ENCODE results near the gene ZNF488.

Gene ZNF488

DNA sequence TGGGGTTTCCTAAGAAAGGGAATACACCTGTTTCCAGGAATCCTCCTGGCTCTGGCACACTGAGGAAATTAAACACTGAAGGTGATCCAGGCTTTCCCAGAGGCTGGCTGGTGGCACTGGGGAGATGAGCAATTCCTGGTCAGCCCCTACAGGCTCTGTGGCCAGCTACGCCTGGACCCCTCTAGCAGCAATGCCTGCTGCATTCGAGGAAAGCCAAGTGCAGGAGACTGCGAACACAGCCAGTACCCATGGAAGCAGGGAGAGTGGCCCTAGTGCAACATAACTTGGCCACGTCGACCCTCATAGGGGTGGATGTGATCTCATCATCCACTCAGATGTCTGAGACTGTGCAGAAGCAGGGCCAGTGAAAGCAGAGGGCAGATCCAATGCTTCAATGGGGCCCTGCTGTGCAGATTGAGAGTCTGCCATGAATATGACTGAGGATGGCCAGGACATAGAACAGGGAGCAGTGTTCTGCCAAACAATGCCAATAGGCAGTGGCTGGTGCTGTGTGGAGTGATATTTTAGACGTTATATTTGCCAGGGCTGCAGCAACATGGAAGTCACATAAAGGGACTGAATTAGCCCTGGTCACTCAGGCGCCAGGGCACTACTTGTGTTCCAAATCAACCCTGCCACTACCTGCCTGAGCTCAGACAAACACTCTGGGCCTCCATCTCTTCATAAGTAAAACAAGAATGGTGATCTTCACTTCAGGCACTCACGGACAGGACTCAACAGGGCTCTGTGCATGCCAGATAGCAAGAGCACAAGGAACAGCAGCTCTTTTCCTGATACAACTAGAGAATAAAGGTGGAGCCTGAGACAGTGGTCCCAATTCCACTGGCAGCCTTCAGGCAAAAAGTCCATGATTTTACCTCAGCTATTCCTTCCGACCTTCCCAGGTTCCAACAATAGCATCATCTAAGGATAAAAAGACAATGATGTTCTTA lies 2.4 kb downstream of the ZNF488 start:
- DNase-seq = no peak

DNA sequence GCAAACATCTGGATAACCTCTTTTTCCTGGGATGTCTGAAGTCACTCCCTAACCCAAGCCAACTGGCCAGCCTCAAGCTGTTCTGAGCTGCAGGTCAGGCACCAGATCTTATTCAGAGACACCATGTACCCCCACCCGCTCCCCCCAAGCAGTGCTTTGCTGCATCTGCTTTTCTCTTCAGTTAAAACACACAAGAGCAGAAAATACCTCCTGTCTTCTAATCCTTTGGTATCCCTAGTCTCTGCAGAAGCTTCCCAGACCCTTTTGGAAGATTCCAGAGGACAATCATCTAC lies 3.0 kb downstream of the ZNF488 start:
- no peak for DNase-seq

DNA sequence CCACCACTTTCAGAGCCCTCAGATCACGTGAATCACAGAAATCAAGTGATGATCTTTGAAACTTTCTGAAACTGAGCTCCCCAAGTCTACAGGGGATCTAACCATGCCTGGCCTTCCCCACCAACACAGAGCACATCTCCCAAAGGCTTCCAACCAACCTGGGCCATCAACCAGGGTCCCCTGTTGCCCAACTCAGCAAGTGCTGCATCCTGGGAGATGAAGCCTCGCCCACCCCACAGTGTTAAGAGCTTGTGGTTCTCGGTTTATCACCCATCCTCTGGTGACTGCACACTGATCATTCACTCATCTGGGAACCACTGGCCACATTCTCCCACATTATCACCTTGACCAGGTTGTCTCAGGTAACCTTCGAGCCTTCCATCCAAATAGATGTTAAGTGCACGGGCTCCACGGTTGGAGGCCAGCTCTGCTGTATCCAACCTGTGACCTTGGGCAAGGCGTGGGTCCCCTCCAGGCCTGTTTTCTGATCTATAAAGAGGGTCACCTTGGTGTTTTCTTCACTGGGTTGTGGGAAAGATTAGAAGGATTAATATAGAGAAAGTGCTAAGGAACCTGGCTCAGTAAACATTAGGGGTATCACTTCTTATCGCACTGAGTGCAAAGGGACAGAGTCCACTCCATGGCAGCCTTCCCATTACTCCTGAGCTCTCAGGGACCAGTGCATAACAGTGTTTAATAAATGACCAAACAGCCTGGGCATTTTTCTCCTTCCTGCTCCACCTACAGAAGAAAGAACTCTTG lies 3.6 kb downstream of the ZNF488 start:
- no peak for DNase-seq

DNA sequence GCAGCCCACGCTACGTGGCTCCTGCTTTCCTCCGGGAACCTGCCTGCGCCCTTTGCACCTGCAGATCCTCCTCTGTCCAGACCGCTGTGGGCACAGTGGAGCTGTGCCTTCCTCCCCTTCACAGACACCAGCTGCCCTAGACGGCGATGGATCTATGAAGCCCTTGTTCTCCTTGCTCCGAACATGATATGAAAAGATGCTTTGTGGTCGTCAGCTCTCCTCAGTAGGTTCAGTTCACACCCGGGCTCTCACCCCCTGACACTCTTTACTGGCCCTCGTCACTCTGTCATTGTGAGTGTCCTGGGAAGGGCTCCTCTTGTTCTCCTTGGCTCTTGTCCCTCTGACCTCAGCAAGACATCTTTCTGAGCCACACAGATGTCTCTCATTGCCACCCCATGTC lies 4.2 kb downstream of the ZNF488 start:
- DNase-seq = no peak

DNA sequence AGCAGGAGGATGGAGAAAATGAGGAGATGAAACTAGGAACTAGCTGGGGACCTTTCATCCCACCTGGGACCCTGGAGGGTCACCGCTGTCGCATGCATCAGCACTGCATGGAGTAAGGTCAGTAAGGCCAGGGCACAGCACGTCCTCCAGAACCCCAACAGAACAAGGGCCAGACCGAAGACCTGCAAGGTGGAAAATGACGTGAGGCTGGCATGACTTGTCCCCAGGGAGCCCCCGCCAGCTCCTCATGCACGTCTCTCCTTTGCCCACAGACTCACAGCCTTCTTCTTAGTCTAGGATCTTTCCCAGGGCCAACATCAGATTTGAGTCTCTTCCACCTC lies 4.7 kb downstream of the ZNF488 start:
- DNase-seq = no peak

DNA sequence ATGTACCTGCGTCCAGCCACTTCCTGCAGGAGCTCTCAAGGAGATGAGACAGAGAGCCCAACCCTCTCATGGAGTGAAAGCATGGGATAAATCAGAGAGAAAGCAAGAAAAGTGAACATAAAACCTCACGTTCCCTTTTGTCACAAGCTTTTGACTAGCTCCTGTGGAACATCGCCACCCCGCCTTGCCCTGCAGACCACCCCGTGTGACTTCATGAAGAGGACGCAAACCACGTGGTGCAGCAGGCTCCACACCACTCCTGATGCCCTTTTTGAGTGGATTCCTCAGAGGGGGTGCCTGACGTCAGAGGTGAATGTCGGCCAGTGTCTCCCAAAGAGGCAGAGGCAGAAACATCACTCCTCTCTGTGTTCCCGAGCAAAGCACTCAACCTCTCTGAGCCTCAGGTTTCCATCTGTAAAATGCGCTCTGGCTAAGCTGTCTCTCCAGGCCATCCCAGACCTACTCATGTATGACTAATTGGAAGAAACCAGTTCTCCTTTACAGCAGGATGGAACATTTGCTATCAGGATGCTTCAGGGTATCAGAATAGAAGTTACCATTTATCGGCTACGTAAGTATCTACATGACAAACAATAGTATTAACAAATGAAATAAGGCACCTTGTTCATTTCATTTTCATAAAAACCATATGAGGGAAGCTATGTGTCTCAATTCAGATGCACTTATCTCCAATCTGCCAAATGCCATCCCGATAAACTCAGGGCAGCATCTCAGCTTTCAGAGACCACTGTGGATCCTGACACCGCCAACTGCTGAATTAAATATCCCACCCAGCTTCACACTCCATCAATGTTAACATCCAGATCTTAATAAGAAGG lies 5.3 kb downstream of the ZNF488 start:
- DNase-seq = no peak

DNA sequence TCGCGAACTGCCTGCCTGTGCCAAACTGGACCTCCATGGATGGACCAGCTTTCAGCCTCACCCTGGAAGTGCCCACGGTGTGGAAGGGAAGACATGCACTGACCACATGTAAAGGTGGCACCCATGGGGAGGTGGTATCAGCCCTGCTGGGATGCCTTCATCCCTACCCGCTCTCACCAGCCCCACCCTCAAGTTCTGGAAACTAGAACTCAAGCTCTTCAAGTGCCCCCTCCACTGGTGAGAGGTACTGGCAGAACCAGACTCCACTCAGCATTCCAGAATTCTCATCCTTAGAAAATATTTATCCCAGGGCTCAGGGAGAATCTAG lies 5.9 kb downstream of the ZNF488 start:
- no peak for DNase-seq

DNA sequence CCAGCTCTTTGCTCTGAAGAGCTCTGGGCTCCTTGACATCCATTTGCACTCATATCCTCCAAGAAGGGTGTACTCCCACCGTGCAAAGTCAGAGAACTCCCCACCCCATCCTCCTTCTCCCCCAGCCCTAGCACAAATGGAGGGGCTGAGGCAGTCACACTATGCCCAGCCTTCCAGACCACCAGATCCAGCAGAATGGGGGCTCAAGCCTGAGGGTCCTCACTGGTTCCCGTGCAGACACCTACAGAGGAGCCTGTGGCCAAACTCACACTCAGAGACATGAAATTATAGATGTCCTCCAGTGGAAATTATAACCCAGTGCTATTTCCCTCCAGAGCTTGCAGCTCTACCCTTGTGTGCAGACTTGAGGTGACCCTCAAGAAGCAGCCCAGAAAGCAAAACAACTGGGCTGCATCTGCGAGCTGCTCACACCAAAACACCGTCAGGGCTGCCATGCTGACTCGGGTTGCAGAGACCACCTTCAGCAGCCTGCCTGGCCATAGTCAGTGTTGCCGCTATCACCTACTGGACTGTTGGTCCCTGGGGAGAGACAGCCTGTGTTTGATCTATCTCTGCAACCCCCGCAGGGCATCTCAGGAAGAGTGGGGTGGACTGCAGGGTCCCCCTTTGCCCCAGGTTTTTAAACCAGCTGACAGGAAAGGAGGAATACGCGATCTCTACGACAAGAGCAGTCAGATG lies 7.4 kb downstream of the ZNF488 start:
- DNase-seq = no peak

DNA sequence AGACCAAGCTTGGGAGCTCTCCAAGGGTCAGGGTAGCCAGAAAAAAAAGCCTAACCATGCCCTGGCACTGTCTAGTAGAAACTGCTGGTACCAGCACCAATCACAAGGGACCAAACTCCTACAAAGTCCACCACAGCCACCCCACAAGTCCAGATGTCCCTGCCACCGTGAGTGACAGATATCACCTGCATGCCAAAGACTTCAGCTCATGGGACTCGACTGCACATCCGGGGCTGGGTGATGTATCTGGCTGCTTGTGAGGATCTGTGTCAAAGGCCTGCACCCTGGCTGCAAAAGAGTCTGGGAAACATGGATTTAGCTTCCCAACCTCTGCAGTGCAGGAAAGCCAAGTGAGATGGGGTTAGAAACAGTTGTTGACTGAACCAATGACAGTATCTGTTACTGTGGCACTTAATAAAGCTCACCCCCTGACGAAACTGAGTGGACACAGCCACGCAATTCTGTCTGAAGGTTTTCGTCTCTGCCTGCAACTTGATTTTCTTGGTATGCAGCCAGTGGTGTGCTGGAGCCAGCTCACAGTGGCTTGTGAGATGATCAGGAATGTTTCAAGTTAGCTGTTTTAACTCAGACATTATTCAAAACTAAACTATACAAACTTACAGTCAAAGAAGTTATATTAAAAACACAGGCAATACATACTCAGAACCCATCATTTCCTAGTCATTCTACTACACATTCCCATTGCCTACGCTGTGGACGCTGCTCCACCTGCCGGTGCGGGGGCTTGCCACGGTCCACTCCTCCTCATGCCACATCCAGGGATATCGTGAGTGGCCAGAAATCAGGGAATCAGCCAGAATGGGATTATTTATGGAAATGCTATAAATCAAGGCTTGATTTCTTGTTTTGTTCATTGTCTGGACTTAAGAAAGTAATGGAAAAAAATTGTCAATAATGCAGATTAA lies 9.2 kb downstream of the ZNF488 start:
- no peak for DNase-seq

DNA sequence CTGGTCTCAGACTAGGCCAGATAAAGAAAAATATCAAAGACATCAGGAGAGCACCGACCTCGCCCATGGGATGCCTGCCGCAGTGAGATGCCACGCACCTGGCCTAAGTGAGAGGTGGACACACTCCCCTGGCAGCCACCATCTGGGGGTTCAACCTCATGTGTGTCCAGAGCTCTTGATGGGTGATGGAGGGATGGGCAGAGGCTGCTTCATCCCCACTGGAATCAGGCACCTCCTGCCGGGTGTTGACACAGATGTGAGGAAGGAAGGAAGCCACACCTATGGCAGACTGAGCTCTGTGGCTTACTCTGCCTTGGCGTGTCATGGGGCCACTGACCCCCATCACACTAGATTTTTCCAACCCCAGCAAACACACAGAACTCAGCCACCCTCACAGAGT lies 11.4 kb downstream of the ZNF488 start:
- DNase-seq = no peak

DNA sequence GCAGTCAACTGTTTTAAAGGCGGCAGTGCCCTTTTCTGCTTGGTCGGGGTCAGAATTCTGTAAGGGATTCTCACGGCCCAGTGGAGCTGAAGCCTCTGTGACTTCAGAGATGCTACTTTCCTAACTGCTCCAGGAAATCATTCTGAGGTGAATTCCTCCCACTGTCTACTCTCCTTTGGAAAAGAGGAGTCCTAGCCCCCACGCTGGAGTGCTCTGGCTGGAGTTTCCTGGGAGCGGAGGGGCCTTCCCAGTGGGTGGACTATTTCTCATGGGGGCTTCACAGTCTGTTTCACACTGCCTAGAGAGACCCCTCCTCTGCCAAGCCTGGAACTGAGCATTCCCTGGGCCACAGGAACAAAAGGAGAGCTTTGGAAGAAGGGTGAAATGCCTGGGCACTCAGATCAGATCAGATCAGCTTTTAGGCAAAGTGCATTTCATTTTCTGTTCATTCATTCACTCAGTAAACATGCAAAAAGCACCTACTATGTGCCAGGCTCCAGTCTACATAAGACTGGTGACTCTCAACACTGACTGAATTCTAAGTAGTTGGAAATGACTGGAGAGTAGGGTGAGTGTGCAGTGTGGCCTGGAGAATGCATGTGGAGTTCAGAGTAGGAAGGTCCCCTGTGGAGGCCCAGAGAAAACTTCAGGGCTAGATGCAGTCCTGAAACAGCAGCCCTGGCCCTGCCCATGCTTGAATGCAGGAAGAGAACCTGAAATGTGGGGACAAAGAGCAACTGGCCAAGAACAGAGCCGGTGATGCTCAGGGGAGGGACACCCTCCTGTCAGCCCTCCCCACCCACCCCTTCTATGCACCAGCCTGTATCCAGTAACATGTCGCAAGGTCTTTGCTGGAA lies 12.2 kb downstream of the ZNF488 start:
- no peak for DNase-seq

DNA sequence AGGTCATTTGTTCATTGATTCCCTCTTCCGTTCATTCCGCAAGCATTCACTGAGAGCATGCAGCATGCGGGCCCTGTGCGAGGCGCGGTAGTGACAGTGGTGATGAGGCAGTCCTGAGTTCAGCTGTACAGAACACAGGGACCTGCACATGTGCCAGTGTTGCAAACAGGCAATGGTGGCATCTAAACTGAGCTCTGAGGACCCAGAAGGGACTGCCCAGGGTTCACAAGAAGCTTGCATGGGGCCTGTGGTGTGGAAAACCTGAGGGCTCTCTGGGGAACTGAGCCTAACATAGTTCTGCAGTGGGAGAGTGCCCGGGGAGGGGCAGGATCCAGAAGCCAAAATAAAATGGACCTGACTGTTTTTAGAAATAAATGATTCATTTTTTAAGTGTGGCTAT lies 13.2 kb downstream of the ZNF488 start:
- DNase-seq = no peak

DNA sequence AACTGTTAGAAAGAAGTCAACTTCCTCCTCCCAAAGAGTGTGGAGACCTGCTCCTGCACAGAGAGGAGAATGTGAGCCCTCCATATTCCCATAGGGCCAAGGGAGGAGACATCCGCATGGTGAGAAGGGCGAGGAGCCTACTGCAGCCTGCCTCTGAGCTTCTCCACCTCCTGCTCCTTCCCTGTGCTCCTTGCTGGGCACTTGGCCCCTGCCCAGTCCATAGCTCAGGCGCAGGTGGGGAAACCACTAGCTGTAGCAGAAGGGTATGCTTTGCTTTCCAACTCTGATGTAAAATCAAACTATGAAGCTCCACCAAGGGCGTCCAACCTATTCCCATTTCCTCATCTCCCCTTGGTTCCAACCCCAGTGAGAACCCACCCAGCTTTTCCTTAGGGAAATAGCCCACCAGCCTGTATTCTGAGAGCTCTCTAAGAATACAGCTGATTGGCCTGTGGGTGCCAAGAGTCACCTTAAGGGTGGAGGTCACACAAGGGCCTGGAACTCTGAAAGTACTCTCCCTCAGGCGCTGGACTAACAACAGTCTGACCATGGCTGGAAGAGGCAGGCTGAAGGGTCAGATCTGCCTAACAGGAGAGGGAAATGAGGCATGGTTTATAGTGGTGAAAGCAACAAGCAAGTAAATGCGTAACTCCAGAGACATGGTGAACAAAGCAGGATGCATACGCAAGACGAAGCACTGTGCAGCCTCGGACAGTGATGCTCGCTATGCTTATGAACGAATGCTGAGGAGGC lies 13.9 kb downstream of the ZNF488 start:
- DNase-seq = no peak

DNA sequence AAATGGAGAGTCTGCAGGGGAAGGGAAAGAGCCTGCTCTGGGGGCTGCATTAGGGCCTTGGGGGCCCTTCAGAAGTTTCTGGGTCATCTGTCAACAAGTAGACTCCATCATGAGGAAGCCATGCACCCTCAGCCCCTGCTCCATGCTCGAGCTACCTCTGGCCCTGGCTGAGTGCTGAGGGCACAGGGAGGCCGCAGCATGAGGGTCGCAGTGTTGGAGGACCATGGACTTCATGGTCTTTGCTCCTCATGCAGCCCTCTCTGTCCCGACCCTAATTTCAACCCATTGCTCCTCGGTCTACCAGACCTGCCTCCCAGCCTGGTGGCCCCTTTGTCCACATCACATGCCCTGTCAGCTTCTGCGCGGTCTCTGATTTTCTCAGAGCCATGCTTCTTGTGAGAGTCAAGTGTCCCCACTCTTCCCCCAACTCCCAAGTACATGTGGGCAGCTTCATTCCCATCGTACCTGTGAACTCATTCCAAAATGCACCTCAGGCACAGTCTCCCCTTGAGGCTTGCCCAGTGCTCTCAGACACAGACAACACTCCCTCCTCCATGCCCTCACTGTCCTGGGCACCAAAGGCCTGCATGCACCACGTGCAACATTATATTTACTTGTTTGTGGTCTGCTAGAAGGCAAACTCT lies 14.7 kb downstream of the ZNF488 start:
- DNase-seq = no peak

DNA sequence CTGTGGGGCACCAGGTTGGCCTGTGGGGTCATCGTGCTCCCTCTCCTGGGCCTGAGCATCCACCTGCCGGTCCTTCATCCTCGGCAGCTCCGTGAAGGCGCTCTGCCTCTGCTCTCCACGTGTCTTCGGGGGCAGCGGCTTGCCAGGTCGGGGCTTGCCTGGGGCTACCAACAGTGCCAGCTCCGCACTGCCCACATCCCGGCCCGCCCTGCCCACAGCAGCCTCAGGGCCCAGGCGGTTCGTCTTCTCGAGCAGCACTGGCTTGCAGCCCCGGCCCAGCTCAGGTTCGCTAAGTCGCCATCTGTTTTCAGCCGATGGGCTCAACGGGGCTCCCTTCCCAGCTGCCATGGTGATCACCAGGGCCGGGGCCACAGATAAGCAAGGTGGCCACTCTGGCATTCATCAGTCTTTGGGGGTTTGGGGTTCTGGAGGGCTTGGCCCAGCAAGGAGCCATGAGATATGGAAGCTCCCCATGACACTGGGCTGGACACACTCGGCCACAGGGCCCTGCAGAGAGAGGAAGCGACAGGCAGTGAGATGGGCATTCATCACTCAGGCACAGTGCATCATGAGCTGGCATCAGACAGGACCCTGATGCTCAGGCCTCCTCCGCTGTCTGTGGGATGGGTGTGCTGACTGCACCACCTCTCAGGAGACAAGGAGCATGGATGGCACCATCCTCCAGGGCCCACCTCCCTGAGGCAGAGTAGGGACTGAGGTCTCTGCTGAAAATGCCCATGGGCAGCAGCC lies 15.5 kb downstream of the ZNF488 start:
- no peak for DNase-seq

DNA sequence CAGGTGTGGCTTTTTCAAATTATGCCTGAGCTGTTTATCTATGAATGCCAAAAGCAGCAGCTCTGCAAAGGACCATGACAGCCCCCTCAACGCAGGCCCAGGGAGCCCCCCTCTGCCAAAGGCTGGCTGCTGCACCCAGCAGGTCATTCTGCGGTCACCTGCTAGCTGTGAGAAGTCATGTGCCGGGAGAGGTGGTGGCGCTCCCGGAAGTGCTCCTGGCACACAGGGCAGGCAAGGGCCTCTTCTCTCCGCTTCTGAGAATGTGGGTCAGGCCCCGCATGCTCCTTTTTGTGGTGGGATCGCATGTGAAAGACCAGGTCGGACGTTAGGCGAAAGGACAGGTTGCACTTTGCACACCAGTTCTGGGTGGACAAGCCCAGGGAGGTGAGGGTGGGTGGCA lies 16.4 kb downstream of the ZNF488 start:
- DNase-seq = no peak

DNA sequence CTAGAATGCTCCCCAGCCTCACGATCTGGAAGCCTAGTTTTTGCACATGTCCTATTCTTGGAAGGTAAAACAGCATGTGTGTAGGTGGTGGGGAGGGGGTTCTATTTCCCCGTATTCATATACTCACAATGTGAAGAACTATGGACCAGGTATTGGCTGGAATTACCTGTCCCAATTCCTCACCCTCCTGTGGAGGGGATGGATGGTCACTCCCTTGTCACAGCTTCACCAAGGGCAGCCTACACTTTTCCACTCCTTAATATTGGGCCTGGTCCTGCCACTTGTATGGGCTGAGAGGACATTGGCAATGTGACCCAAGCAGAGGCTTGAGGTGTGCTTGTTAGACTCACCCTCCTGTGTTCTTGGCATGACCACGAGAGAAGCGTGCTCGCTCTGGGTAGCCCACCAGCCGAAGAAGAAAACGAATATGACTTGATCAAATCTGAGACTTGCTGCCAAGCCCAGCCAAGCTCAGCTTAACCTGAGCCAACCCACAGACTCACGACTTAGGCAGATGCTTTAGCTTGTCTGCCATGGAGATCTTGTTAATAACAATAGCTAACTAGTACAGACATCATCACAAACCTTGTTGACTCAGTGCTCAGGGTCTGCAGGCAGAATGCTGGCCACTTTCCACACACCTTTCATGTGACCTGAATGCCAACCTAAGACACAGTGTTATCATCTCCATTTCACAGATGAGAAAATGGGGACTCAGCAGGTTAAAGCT lies 17.2 kb downstream of the ZNF488 start:
- no peak for DNase-seq

DNA sequence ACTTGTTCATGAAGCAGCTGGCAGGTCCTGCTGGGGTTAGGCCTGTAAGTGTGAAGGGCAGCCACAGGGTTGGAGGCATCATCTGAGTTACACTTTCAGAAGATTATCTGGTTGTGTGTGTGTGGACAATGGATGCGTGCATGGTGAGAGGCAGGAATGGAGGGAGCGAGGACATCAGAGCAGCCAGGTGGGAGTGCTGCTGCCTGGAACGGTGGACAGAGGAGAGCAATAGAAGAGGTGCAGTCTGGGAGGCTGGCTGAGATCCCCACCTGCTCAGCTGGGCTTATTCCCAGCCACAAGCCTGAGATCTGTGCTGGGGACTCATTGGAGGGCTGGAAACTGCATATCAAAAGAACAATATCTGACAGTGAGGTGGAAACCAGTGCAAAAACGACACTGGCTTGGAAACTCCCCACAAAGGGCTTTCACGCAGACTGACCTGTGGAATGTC lies 17.9 kb downstream of the ZNF488 start:
- no peak for DNase-seq

Measured in kidney glomerular epithelial cell (primary cell).